DND-41 (cell line): Measurements from ENCODE around the gene PET100.
"Not testable (repeated sequence)": the region's sequence is repeated elsewhere in the genome, so short reads cannot be mapped to it uniquely, and the experiment has no call there.

Experiments used
- ATAC-seq: fragments of 200-7000 bp; cut with Tn5 transposase; 3 replicates; pipeline ENCODE4 v1.9.1; 2021; ENCODE audit warnings: low read depth; ENCODE audit not compliant: insufficient read depth
- DNase-seq: peaks from one replicate; pipeline ENCODE4 v3.0.0-alpha.2; 2020
- H2AFZ ChIP-seq: 2 replicates; pipeline ENCODE4 v1.6.0; 2012; ENCODE audit warnings: low read depth, low read length
- H3K27ac ChIP-seq: 2 replicates; pipeline ENCODE4 v1.5.1; 2012; ENCODE audit warnings: low read length, inconsistent platforms
- H3K27me3 ChIP-seq: fragments of 200-600 bp; sonication (generic); 2 replicates; pipeline ENCODE4 v1.6.0; 2012; ENCODE audit warnings: low read length, mild to moderate bottlenecking, inconsistent platforms; ENCODE audit not compliant: insufficient read depth, poor library complexity
- H3K36me3 ChIP-seq: 2 replicates; pipeline ENCODE4 v1.5.1; 2012; ENCODE audit warnings: low read length, inconsistent platforms; ENCODE audit not compliant: insufficient read depth
- H3K4me1 ChIP-seq: 2 replicates; pipeline ENCODE4 v1.5.1; 2012; ENCODE audit warnings: mild to moderate bottlenecking, low read length; ENCODE audit not compliant: insufficient read depth
- H3K4me2 ChIP-seq: 2 replicates; pipeline ENCODE4 v1.6.0; 2012; ENCODE audit warnings: mild to moderate bottlenecking, moderate library complexity, low read length, inconsistent platforms; ENCODE audit not compliant: insufficient read depth
- H3K4me3 ChIP-seq, 2 experiments: fragments of 200-600 bp in 1 of 2; shearing (Covaris generic) in 1 of 2; 2 replicates each; pipeline ENCODE4 v1.5.1; 2012 to 2016; ENCODE audit warnings: inconsistent platforms in 2 of 2, low read length in 2 of 2, mild to moderate bottlenecking in 2 of 2, low read depth in 1 of 2, moderate library complexity in 1 of 2
- H3K79me2 ChIP-seq: 2 replicates; pipeline ENCODE4 v1.6.0; 2012; ENCODE audit warnings: low read length, inconsistent platforms; ENCODE audit not compliant: insufficient read depth
- H3K9ac ChIP-seq: 2 replicates; pipeline ENCODE4 v1.6.0; 2012; ENCODE audit warnings: low read depth, mild to moderate bottlenecking, inconsistent platforms, low read length, moderate library complexity
- H3K9me3 ChIP-seq: 2 replicates; pipeline ENCODE4 v1.5.1; 2012; ENCODE audit warnings: low read length, moderate library complexity, mild to moderate bottlenecking, inconsistent platforms; ENCODE audit not compliant: insufficient read depth, severe bottlenecking
- H4K20me1 ChIP-seq: 2 replicates; pipeline ENCODE4 v1.6.0; 2012; ENCODE audit warnings: low read length; ENCODE audit not compliant: insufficient read depth
- EZH2 ChIP-seq: IDR thresholded peaks from 3 replicates; pipeline ENCODE4 v1.6.1; 2012; ENCODE audit warnings: borderline replicate concordance, low read depth, mild to moderate bottlenecking, moderate library complexity, low read length, inconsistent platforms; ENCODE audit not compliant: severe bottlenecking
- TF ChIP-seq, protein P1 (sequence below): IDR thresholded peaks from 2 replicates; pipeline ENCODE4 v1.5.1; 2012; ENCODE audit warnings: borderline replicate concordance, low read length, moderate library complexity, mild to moderate bottlenecking; ENCODE audit not compliant: poor library complexity, severe bottlenecking; ENCODE audit errors: extremely low read depth

PET100 gene

DNA sequence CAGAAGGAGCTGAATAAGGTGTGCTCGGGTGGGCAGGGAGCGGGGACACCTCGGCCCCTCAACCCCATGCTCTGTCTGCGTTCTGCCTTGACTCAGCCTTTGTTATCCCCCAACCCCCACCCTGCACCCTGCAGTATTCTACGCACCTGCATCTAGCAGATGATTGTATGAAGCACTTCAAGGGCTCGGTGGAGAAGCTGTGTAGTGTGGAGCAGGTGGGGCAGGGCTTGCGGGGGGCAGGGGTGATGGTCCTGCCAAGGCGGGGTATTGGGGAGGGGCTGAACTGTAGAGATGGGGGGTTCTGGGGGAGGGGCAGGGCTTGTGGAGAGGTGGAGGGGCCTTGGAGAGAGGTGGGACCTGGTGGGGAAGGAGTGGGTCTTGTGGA, 13.4 kb downstream of the PET100 start:
- TF ChIP-seq, protein P1, sequence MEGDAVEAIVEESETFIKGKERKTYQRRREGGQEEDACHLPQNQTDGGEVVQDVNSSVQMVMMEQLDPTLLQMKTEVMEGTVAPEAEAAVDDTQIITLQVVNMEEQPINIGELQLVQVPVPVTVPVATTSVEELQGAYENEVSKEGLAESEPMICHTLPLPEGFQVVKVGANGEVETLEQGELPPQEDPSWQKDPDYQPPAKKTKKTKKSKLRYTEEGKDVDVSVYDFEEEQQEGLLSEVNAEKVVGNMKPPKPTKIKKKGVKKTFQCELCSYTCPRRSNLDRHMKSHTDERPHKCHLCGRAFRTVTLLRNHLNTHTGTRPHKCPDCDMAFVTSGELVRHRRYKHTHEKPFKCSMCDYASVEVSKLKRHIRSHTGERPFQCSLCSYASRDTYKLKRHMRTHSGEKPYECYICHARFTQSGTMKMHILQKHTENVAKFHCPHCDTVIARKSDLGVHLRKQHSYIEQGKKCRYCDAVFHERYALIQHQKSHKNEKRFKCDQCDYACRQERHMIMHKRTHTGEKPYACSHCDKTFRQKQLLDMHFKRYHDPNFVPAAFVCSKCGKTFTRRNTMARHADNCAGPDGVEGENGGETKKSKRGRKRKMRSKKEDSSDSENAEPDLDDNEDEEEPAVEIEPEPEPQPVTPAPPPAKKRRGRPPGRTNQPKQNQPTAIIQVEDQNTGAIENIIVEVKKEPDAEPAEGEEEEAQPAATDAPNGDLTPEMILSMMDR = no peak
- TF ChIP-seq EZH2 = no peak
- Histone ChIP-seq H3K27me3 (no peaks in the 10 kb centered on the region), H3K36me3 (no peaks in the 10 kb centered on the region), H3K4me2 (no peak overlapping the region), H2AFZ (no peak overlapping the region), H3K4me3 (no peak overlapping the region), H3K9me3 (peaks cover 5% of the 10 kb centered on the region), H3K4me1 (no peaks in the 10 kb centered on the region), H3K27ac (no peak overlapping the region), H3K9ac (no peak overlapping the region), H4K20me1 (no peaks in the 10 kb centered on the region), H3K79me2 (no peaks in the 10 kb centered on the region)
- ATAC-seq = no peak; the same call in 2 of the 3 replicates
- no peak for DNase-seq

DNA sequence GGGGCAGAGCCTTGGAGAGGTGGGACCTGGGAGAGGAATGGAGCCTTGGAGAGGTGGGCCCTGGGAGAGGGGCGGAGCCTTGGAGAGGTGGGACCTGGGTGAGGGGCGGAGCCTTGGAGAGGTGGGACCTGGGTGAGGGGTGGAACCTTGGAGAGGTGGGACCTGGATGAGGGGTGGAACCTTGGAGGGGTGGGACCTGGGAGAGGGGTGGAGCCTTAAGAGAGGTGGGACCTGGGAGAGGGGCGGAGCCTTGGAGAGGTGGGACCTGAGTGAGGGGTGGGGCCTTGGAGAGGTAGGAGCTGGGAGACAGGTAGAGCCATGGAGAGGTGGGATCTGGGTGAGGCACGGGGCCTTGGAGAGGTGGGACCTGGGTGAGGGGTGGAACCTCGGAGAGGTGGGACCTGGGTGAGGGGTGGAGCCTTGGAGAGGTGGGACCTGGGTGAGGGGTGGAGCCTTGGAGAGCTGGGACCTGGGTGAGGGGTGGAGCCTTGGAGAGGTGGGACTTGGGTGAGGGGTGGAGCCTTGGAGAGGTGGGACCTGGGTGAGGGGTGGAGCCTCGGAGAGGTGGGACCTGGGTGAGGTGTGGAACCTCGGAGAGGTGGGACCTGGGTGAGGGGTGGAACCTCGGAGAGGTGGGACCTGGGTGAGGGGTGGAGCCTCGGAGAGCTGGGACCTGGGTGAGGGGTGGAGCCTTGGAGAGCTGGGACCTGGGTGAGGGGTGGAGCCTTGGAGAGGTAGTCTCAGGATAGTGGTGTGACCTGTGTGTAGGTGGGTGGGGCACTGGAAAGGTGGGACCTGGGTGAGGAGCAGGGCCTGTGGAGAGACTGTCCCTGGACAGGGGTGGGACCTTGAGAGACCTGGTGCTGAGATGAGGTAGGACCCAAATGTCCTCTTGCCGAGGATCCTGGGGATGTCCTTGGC, 14.3 kb downstream of the PET100 start:
- not testable (repeated sequence) for DNase-seq, H2AFZ ChIP-seq, H3K9ac ChIP-seq, H4K20me1 ChIP-seq, H3K4me3 ChIP-seq, H3K79me2 ChIP-seq, H3K4me1 ChIP-seq, ATAC-seq, H3K9me3 ChIP-seq, H3K27ac ChIP-seq, H3K4me2 ChIP-seq, H3K36me3 ChIP-seq, H3K27me3 ChIP-seq

DNA sequence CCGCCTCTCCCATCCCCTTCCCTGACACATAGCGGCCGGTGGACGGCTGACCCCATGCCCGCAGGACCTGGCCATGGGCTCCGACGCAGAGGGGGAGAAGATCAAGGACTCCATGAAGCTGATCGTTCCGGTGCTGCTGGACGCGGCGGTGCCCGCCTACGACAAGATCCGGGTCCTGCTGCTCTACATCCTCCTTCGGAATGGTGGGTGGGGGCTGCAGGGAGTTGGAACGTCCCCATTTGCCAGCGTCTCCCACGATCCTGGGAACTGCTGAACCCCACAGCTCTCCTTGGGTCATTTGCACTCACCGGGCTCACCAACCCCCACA, 14.9 kb downstream of the PET100 start:
- H2AFZ ChIP-seq = no peak overlapping the region
- TF ChIP-seq EZH2 = no peak
- TF ChIP-seq, protein P1 = no peak

DNA sequence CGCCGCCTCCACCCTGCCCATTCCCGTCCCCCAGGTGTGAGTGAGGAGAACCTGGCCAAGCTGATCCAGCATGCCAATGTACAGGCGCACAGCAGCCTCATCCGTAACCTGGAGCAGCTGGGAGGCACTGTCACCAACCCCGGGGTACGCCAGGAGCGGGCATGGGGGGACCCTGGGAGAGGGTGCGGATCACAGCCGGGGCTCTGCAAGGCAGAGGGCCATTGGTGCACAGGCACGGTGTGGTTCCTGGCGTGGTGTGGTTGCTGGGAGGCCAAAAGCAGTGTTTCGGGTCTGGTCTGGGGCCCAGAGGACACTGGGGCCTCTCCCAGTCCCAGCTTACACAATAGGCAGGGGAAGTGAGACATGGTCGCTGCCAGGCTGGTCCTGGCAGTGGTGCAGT, 15.6 kb downstream of the PET100 start:
- Histone ChIP-seq H3K9me3 (peaks cover 2% of the 10 kb centered on the region), H3K27me3 (no peaks in the 10 kb centered on the region), H3K79me2 (no peaks in the 10 kb centered on the region), H3K27ac (no peak overlapping the region), H3K4me2 (no peak overlapping the region), H3K4me1 (no peaks in the 10 kb centered on the region), H3K9ac (no peak overlapping the region), H4K20me1 (no peaks in the 10 kb centered on the region), H3K4me3 (no peak overlapping the region), H3K36me3 (no peaks in the 10 kb centered on the region), H2AFZ (no peak overlapping the region)
- TF ChIP-seq, protein P1 = no peak
- TF ChIP-seq EZH2 = no peak
- DNase-seq = no peak
- no peak for ATAC-seq

More for the DNA sequence above, 14.9 kb downstream of the PET100 start:
- Histone ChIP-seq H3K36me3 (no peaks in the 10 kb centered on the region), H4K20me1 (no peaks in the 10 kb centered on the region), H3K27ac (no peak overlapping the region), H3K27me3 (no peaks in the 10 kb centered on the region), H3K9me3 (peaks cover 5% of the 10 kb centered on the region), H3K4me3 (no peak overlapping the region), H3K9ac (no peak overlapping the region), H3K4me2 (no peak overlapping the region), H3K4me1 (no peaks in the 10 kb centered on the region), H3K79me2 (no peaks in the 10 kb centered on the region)
- DNase-seq (no peak), ATAC-seq (no peak)
